Measurements from ENCODE around the gene FGF10.

DNA sequence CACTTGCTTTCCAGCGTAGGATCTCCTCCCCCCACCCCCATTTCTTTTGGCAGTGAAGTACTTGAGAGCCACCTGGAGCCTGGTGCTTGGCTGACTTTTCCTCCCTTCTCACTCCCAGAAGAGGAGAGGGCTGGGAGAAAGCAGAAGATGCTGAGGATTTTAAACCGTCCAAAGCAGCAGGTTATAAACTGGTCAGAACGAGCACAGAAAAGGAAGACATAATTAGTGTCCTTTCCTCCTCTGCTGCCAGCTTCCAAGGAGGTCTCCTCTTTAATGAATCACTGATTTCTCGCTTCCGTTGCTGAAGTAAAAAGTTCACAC lies 563 bp upstream of the FGF10 start:
- TF ChIP-seq POLR2A (IDR thresholded peaks at IDR 0.05; ENCODE audit: low read length) (no peak), GATA1 (IDR thresholded peaks at IDR 0.05; ENCODE audit: low read depth, low read length) (no peak)

Measured in erythroblast (primary cell).